IPS-NIHi11 (cell line): Measurements from ENCODE around the gene SETBP1.
A peak's percentile ranks its signal among the peaks of the same experiment; 100 is the strongest.

Experiments used
- DNase-seq: peaks from one replicate; pipeline ENCODE4 v3.0.0; 2012; ENCODE audit warnings: mixed read lengths, low spot score

The SETBP1 gene

DNA sequence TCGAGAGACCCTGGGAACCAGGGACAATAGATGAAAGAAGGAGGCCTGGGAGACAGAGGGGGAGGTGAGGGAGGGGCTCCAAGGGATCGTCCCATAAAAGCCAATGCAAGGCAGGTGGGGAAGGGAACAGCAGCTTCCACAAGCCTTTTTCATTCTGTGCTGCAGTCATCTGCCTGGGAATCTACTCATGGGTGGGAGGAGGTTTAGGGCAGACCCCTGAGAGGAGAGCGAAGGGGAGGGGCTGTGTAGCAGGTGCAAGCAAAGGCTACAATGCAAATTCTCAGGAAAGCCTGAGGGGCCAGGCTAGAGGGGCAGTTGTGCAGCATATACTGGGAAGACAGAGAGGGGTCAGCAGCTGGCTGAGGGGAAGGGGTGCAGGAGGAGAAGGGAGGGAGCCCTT lies 135.4 kb downstream of the SETBP1 start:
- DNase-seq, result peak; percentile 47

DNA sequence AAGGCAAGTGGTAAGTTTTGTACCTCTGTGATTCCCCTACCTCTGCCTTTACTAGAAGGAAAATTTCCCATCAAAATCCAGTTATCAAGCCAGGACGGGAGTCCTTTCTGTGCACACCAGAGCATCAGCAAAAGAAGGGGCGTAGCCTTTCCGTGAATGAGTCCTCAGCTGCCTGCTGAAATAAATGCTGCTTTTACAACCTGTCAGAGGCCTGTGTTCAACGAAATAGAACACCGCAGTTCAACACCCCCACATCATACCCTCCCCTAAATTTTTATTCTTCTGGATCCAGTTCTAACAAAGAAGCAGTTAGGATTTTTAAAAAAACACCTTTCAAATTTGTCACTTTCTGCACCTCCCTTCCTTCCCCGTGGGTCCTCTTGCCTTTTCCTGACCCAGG lies 135.8 kb downstream of the SETBP1 start:
- no peak for DNase-seq

DNA sequence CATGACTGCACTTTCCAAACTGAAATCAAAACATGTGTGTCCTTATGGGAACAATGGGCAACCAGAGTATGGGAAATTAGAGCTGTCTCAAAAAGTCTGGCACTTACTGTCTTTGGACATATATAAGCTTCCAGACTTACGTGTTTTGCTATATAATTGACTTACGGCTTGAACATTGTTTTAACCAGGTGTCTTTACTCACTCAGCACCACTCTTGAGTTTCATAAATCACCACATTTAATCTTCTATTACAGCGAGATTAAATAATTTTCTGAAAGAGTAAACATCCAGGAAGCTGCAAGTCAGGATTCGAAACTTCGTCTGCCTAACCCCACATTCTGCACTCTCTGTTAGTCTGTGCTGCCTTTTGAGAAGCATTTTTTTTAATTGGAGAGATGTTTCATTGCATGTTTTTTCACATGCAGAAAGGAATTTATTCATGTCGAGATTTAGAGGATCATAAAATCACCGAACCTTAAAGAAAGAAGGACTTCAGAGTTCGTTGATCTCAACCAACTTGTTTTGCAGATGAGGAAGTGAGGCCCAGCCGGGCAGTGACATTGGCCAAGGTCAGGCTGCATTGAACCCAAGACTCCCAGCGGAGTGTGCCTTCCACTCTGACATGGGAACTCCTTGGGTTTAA lies 137.3 kb downstream of the SETBP1 start:
- DNase-seq, result no peak

DNA sequence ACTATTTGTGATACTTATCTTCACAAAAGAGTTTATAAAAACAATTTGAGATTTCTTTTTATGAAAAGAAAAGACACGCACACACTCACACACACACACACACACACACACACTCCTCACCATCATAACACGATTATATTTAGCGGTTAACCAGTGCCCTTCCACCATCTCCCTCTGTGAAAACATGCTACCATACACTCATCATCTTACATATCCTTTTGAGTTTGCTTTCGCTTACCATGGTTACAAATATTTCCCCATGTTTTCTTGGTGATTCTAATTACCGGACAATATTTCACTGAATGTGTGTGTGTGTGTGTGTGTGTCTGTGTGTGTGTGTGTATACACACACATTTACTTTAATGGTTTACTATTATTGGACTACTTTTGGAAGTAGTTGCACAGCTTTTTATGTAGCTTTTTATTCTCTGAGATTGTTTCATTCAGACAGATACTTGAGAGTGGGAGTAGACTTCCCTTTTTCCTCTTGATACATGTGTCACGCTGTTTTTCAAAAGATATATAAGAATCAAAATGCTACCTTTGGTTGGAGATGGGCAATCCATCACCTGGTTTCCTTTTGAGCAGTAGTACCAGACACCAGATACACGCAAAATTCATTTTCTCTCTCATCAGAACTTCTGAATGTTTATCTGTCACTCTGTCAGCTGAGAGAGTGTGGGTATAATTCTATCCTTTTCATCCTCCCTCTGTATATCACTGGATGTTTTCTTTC lies 138.1 kb downstream of the SETBP1 start:
- DNase-seq, result no peak

DNA sequence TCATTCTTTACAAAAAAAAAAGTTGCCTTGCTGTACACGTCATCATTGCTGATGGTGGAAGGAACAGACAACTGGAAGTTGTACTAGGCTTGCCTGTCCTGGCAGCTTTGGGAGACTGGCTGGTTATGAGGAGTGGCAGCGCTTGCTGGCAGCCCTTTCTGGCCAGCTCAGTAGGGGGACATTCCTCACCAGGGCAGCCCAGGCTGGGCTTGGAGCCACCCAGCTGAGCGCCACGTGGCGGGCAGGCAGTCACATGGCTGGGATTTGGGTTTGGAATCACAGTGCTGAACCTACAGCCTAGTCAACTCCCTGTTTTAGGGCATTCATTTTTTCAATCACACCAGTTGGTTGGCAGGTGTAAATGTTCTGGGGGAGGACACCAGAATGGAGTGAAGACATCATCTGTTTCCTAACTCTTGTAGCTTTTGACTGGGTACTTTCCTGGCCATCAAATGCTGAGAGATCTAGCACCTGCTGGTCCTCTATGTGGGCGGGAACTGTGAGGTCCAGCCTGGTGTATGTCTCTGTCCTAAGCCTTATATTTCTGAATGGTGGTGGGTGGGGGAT lies 139.3 kb downstream of the SETBP1 start:
- DNase-seq, result peak; percentile 54

DNA sequence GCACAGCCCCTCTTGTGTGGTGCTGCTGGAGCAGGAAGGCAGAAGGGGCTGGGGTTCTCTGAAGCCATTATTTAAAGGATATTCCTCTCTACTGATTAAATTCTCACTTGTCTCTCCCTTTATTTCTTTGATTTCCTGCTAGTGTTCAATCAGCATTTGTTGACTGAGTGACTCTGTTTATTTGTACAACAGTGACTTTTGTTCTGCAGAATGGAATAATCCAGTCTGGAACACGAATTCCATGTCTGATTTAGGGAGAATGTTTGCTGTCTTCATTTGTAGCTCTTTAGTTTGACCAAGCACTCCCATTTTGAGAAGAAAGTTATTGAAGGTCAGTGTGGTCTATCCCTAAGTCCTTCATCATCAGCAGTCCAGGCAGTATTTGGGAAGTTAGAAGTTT lies 141.2 kb downstream of the SETBP1 start:
- no peak for DNase-seq

DNA sequence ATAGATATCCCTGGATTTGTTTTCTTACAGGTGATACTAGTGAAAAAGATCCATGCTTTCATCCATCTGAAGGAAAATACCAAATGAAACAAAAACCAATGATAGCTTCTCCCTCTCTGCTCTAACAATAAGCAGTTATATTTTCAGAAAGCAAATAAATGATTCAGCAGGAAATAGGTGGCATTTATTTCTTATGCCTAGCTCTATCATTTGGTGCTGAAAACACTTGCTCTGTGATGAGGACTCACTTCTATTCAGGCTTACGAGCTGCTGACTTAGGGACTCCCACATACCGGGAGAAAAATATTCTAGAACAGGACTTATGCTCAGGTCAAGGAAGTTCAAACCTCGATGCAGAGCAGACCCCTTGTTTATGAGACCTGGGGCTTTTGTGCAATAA lies 142.6 kb downstream of the SETBP1 start:
- no peak for DNase-seq

DNA sequence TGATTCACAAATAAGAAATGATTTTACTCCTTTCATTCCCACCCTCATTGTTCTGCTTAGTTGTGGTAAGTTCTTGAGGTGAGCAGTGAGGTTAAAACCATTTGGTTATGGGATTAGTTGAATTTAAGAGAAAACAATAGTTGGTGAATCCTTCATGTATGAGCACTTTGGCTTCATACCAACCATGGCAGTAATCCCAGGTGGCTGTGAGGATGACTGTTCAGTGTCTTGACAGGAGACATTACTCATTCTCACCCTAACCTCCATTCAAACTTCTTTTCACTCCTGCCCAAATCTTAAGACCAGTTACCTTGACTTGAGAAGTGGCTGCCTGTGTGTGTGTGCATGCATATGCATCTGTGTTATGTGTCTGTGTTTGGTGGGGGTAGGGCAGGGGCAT lies 143.1 kb downstream of the SETBP1 start:
- no peak for DNase-seq

DNA sequence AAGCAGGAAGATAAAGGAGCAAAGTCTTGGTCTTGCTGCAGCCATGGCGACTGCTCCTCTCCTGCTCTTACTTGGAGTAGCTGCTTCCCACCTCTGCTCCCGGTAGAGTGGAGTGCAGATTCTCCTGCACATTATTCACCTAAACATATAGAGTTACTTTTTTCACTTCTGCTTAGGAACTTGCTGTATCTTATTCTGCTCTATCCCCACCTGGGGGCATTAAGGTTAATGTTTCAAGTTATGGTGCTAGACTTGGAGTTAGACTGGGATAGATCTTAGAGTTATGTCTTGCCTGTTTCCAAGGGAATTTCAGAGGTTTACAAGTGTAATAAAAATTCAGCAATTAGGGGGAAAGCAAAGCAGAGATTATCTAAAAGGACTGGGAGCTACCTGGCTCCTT lies 144.2 kb downstream of the SETBP1 start:
- no peak for DNase-seq

DNA sequence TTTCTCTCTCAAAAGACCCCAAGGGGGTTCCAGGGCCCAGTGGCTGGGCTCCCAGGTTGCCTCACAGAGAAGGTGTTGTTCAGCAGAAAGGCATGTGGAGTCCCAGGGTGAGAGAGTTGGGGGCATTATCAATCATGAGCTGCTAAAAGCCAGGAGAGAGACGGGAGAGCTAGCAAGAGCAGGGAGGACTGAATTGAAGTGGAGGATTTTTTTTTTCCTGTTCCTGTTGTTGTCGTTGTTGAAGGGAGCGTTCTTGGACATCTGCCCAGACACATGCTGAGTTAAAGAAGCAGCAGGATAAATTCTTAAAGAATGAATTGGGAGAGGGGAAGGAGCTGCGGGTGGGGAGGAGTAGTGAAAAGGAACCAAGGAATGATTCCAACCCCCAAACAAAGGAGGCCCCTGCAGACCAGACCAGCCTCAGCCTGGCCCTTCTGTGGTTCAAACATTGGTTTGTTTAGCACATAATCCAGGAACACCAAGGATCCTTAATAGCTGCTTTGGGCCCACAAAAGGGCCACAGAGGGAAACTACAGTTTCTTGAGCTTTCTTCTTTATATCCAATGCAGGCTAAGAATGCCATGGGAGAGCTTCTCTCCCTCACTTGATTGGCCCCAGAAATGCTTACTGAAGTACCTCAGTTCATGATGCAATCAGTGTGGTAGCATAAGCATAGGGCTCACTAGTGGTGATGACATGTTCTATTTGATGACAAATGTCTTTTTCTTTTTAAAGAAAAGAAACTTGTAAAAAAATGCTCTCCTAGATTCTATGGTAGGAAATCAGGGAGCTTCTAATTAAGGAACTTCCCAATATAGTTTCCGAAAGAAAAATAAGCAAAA lies 146.0 kb downstream of the SETBP1 start:
- peak; percentile 40 for DNase-seq

DNA sequence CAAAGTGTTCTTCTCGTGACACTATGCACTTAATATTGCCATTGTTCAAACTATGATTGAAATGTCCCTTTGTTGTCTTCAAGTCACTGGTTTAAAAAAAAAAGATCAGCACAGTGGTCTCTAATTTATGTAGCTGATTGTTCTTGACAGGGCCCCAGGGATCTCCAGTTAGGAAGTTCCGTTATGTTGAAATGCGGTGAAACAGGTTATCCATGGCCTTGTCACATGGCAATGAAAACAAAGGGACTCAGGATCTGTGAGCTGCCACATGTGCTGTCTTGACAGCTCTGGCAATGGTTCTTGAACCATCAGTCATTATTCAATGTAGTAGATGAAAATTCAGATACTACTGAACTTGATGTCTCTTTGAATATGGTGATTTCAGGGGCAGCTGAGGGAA lies 147.4 kb downstream of the SETBP1 start:
- no peak for DNase-seq

DNA sequence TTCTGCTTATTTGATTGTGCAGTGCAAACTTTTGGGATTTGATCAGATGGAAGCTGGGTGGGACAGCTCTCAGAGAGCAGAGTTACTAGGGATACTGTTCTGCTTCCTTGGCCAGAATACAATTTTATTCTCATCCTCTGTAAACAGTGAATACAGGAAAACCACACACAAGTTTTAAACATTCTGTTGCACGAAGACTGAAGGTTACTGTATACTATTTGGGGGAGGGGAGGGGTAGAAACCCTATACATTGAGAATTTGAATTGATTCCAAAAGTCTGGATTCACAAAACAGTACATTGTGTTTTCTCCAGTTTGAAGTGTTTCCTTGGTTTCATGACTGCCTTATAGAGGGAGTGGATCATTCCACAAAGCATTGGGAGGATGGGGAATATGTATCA lies 149.9 kb downstream of the SETBP1 start:
- DNase-seq, result no peak

DNA sequence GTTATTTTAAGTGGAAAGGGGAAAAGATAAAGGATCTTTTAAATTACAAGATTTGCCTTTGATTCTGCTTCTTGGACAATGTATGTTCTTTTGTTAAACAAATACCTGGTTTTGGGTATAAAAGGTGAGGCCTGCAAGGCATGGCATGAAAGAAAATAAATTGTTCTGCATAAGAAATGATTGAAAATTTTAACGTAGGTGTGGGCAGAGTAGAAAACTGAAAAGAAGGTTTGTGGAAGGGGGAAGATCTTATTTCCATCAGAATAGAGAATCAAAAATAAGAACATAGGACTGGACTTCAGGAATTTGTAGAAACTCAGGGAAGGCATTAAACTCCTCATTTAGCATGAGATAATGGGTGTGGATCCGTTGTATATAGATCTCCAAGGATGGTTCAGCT lies 153.1 kb downstream of the SETBP1 start:
- DNase-seq, result no peak

DNA sequence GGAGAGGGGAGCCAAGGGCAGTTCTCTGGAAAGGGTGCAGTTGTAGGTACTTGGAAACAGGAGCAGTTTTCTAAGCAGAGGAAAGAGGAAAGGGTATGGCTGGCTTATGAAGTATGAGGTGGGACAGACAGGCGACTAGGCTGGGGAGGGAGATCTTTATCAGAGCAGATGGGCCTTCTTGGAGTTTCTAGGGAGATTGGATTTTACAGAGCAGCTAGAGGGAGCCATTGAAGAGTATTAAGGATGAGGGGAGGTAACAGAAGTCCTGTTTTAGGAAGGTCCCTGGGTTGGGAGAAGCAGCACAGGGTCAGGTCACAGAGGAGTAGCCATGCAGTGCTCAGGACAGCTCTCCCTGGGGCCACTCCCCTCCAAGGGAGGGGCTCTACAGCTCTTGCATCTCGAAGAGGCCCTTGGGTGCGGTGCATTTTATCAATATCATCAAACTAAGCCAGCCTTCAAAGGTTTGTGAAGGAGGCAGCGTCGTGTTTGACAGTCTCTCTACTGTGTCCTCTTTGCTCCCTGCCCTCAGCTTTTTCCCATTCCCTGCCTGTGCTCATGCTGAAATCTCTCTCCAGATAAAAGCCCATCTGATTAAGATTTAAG lies 154.3 kb downstream of the SETBP1 start:
- no peak for DNase-seq

DNA sequence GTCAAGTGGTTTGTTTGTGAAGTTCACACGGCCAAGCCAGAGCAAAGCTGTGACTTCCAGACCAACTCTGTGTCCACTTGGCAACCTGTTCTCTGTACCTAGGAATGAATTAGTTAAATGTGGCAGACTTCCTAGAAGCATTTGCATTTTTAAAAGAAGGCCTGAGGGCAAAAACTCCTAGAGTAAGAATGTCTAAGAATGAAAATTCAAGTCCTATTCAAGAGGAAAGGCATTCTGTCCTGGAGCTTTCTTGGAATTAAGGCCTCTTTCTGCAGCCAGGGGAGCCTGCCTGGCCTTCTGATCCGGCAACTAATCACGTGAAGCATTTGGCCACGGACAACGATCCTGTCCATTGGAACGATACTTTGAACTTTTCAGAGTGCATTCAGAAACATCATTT lies 155.0 kb downstream of the SETBP1 start:
- DNase-seq, result no peak

DNA sequence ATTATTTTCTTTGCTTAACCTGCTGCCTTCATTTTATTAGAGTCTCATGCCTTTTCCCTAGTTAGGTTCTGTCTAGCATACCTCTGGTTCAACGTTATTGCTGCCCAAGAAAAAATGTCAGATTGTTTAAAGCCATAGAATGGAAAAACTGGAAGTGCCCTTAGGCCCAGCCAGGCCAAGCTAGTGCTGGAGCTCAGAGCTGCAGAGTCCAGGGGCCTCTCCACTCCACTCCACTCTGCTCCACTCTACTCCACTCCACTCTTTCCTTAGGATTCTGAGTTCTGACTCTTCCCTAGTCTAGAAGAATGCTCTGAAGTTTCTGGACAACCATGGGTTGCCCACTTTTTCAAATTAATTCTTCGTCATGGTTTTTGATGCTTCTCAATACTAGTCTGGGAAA lies 155.6 kb downstream of the SETBP1 start:
- no peak for DNase-seq

DNA sequence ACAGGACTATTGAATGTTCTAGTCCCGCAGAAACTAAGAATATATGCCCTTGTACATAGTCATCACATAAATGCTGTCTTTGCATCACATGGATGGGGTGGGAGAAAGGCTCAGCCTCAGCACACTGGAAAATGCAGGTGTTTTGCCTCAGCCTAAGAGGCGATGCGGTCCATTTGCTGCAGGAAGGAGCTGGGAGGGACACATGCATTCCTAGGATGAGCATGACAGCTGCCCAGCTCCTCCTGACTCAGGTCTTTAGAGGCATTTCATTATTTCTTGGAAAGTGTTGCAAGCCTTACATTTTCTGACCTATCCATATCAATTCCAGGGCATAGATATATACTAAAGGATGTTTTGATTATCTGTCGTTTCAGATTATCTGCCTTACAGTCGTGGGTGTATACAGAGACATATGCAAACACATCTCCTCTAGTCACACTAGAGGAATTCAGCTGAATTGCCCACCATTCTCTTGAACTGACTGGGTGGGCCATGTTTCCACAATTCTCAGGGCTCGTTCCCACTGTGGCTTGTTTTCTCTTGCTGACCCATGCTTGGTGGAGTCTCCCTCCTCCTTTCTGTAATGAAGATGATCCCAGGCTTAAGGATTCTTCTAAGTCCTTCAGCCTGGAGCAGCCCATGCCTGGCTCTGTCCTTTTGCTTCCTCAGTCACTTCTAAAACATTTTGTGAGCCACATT lies 156.9 kb downstream of the SETBP1 start:
- no peak for DNase-seq

DNA sequence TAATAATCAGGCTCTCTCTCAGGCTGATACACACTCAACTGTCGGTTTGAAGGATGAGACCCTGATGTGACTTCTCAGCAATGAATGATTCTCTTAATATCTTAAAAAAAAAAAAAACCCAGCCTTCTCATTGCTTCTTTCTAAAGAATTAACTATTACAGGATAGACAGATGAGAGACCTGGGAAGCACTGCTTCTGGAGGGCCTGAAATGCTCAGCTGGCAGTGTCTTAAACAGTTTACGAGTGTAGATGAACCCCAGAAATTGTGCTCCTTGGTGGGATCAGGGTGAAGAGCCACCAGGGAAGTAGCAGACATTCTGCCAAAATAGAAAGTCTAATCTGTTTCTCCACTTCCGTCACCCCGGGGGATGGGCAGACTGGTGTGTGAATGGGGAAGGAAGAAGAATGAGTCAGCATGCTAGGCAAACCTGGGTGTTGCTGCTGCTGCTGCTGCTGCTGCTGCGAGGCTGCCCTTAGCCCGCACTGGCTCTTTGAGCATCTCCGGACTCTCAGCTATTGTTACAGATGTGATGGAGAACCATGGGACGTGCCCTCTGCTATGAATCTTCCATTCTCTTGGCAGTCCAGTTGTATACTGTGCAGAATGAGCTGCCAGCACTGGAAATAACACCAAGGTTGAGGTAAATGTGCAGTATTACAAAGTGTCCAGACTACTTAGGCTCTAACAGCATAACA lies 158.4 kb downstream of the SETBP1 start:
- peak; percentile 50 for DNase-seq

DNA sequence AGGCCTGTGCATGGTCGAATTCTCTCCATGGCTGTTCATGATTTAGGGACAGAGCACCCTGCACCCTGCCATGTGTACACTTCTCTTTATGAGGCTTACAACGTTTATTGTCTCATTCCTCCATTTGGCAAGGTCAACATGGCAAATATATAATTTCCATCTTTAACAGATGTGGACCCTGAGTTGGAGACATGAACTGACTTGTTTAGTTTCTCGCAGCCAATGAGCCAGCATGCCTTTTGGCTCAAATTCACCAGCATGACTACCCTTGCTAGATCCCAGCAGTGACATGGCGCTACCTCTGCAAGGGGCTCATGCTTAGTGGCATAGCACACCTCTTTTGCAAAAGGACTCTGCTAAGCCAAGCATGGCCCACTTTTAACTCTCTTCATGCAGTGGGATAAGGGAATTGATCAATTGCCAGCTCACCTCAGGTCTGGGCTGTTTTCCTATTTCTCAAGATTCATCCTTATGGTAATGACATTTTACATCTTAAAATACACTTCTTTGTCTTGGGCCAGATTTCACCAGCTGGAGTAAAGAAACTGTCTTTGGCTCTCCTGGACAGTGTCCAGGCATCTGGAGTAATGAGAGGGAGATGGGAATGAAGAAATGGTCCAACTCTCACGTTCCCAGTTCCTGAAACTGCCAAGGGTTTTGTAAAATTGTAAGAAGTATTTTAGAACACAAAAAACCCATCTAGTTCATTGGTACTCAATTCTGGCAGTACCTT lies 159.5 kb downstream of the SETBP1 start:
- no peak for DNase-seq

DNA sequence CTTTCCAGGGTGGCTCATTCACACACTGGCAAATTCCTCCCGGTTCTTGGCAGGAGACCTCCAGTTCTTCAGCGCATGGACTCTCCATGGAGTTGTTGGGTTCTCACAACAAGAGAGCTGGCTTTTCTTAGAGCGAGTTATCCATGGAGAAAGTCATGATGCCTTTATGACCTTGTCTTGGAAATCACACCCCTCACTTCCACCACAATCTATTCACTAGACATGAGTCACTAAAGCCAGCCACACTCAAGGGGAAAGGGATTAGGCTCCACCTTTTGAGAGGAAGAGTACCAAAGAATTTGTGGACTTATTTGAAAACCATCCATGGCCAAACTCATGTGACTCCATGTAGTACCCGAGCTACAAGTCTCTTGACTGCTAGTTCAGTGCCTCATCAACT lies 160.5 kb downstream of the SETBP1 start:
- DNase-seq, result no peak
